ENCODE measurements around the gene CHIC2. TPM values are rescaled to one million over a fixed set of nuclear protein-coding genes. Genes with fewer than 3 reads are reported as not detected.

Gene CHIC2
- polyA plus RNA-seq, 3 donors, result 23.1 to 83.3 (median 73.4) TPM

DNA sequence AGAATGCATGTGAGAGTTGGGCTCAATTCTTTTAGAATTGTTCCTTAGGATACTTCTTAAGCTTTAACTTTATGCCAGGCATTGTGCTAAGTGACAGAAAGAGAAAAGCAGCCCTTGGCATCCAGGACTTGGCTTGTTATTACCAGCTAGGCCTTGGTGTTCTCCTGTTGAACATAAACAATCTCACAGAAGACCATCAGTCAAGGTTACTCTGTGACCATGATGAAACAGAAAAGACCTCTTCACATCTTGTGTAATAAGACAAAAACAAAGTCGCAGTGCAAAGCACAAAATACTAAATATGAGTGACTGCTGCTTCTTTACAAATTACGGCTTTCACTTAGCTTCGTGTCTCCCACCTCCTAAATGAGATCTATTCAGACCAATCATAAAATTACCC is 71.6 kb downstream of the CHIC2 start:
- Histone ChIP-seq H3K79me2 (ENCODE audit: insufficient read depth, low read length) (no peaks in the 10 kb centered on the region), H3K9ac (ENCODE audit: insufficient read depth, low read length, poor library complexity, severe bottlenecking) (no peak overlapping the region), H3K4me1 (ENCODE audit: control insufficient read depth in 1 of 2, insufficient read depth in 2 of 2, low read length in 2 of 2) (peaks cover 16 to 23% of the 10 kb centered on the region in 2 donors), H3K27me3 (ENCODE audit: control insufficient read depth in 2 of 2, insufficient read depth in 2 of 2, low read length in 2 of 2) (no peaks in the 10 kb centered on the region), H3K27ac (ENCODE audit: low read depth in 1 of 2, low read length in 2 of 2) (peak overlapping the region in 1 of 2 donors; percentile 49), H3K9me3 (replicated peaks in 1 of 2; ENCODE audit: control insufficient read depth in 1 of 2, insufficient read depth in 1 of 2, low read length in 2 of 2) (peaks cover 0 to 4% of the 10 kb centered on the region in 2 donors), H3K36me3 (replicated peaks in 1 of 2; ENCODE audit: control insufficient read depth in 1 of 2, insufficient read depth in 2 of 2, low read length in 2 of 2) (no peaks in the 10 kb centered on the region), H4K20me1 (ENCODE audit: insufficient read depth, low read length) (peaks cover 5% of the 10 kb centered on the region), H2AFZ (ENCODE audit: insufficient read depth, low read depth, low read length, poor library complexity, severe bottlenecking) (no peak overlapping the region), H3K4me2 (replicated peaks; ENCODE audit: extremely low read depth, low read length, poor library complexity, severe bottlenecking) (no peak overlapping the region), H3K4me3 (replicated peaks in 1 of 3; ENCODE audit: low read depth in 2 of 3, low read length in 3 of 3) (no peak overlapping the region)
- Mint-ChIP-seq H3K27ac (peak overlapping the region in 1 of 7 donors; percentile 22), H3K4me1 (peaks cover 20% of the 10 kb centered on the region), H3K9me3 (peaks cover 0 to 9% (median 0%) of the 10 kb centered on the region in 7 donors), H3K27me3 (ENCODE audit: low read depth in 3 of 3) (no peaks in the 10 kb centered on the region), H3K4me3 (no peak overlapping the region), H3K36me3 (peaks cover 0 to 7% of the 10 kb centered on the region in 2 donors)
- intact Hi-C loops (cut with micrococcal nuclease), result no loop called here
- 95% methylated on average over 3 of the region's 3 CpGs for WGBS (ENCODE audit: insufficient coverage)
- TF ChIP-seq, protein P1, sequence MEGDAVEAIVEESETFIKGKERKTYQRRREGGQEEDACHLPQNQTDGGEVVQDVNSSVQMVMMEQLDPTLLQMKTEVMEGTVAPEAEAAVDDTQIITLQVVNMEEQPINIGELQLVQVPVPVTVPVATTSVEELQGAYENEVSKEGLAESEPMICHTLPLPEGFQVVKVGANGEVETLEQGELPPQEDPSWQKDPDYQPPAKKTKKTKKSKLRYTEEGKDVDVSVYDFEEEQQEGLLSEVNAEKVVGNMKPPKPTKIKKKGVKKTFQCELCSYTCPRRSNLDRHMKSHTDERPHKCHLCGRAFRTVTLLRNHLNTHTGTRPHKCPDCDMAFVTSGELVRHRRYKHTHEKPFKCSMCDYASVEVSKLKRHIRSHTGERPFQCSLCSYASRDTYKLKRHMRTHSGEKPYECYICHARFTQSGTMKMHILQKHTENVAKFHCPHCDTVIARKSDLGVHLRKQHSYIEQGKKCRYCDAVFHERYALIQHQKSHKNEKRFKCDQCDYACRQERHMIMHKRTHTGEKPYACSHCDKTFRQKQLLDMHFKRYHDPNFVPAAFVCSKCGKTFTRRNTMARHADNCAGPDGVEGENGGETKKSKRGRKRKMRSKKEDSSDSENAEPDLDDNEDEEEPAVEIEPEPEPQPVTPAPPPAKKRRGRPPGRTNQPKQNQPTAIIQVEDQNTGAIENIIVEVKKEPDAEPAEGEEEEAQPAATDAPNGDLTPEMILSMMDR (IDR thresholded peaks at IDR 0.05), result no peak
- DNase-seq, result no peak

DNA sequence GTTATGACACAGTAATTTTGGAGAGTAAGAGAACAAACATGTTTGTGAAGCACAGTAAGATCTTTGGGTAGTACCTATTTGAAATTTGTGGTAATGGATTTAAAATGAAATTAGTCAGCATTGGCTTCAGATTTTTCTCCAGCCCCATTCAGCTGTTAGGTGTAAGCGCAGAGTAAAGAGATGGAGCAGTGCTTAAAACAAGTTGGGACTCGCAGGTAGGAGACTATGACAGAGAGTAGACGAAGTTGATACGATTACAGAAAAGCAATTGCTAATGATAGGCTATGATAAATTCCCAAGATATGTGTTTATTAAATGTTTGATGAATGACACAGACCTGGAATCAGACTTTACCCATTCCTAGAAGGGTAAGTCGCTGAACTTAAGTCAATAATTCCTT is 72.6 kb downstream of the CHIC2 start:
- H3K9me3 ChIP-seq (replicated peaks in 1 of 2; ENCODE audit: control insufficient read depth in 1 of 2, insufficient read depth in 1 of 2, low read length in 2 of 2), result peaks cover 0 to 4% of the 10 kb centered on the region in 2 donors
- intact Hi-C loops (cut with micrococcal nuclease), result no loop called here
- Mint-ChIP-seq H3K9me3 (peaks cover 0 to 7% (median 0%) of the 10 kb centered on the region in 7 donors), H3K4me3 (no peak overlapping the region), H3K27me3 (ENCODE audit: low read depth in 3 of 3) (no peaks in the 10 kb centered on the region), H3K27ac (no peak overlapping the region), H3K4me1 (peaks cover 20% of the 10 kb centered on the region), H3K36me3 (peaks cover 0 to 3% of the 10 kb centered on the region in 2 donors)
- H3K27me3 ChIP-seq (ENCODE audit: control insufficient read depth in 2 of 2, insufficient read depth in 2 of 2, low read length in 2 of 2), result no peaks in the 10 kb centered on the region
- no peak overlapping the region for H3K27ac ChIP-seq (ENCODE audit: low read depth in 1 of 2, low read length in 2 of 2)
- TF ChIP-seq, protein P1 (IDR thresholded peaks at IDR 0.05), result no peak
- H3K36me3 ChIP-seq (replicated peaks in 1 of 2; ENCODE audit: control insufficient read depth in 1 of 2, insufficient read depth in 2 of 2, low read length in 2 of 2), result no peaks in the 10 kb centered on the region
- H3K4me1 ChIP-seq (ENCODE audit: control insufficient read depth in 1 of 2, insufficient read depth in 2 of 2, low read length in 2 of 2), result peaks cover 16 to 23% of the 10 kb centered on the region in 2 donors
- no peak overlapping the region for H2AFZ ChIP-seq (ENCODE audit: insufficient read depth, low read depth, low read length, poor library complexity, severe bottlenecking)
- no peaks in the 10 kb centered on the region for H3K79me2 ChIP-seq (ENCODE audit: insufficient read depth, low read length)
- no peak overlapping the region for H3K4me2 ChIP-seq (replicated peaks; ENCODE audit: extremely low read depth, low read length, poor library complexity, severe bottlenecking)
- no peak for DNase-seq
- peaks cover 5% of the 10 kb centered on the region for H4K20me1 ChIP-seq (ENCODE audit: insufficient read depth, low read length)
- no peak overlapping the region for H3K4me3 ChIP-seq (replicated peaks in 1 of 3; ENCODE audit: low read depth in 2 of 3, low read length in 3 of 3)
- H3K9ac ChIP-seq (ENCODE audit: insufficient read depth, low read length, poor library complexity, severe bottlenecking), result no peak overlapping the region
- 100% methylated on average over 3 of the region's 5 CpGs for WGBS (ENCODE audit: insufficient coverage)

All from CD14-positive monocyte (primary cell).